GM19099 (cell line): Measurements from ENCODE around the gene RBM20.

ENCODE experiments used
- POLR2A ChIP-seq: IDR thresholded peaks from 3 replicates; pipeline ENCODE4 v1.6.1; 2011; ENCODE audit warnings: low read depth; ENCODE audit not compliant: insufficient read length; ENCODE audit errors: extremely low read depth

RBM20 gene

DNA sequence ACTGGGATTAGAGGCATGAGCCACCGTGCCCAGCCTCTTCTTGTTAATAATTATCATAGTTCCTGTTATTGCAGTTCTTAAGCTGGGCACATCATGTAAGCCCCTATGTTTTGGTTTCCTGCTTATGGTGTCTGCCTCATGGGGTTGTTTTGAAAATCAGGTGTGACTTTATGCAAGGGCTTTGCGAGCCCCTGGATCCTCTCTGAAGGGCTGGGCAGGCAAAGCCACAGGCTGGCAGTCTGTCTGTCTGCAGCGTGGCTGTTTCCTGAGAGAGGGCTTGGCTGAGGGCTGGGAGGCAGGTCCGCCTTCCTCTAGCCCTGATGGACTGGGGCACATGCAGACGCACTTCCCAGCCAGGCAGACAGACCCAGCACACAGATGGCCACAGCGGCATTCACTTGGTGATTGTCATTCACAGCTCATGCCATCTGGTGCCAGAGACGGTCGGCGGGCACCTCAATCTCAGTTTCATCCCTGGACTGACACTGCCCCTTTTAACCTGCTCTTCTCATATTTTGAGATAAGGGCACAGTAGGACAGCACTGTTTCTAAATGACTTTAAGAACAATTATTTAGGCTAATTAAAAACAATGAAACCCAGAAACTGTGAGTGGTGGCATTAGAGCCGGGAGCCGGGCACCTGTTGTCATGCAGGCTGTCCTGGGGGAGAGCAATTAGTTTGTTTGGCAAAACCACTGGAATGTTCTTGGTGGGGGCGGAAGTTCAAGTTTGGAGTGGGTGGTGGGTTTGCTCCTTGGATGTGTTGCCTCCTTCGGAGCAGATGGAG lies 35.5 kb downstream of the RBM20 start:
- TF ChIP-seq POLR2A: no peak

- no peak for TF ChIP-seq POLR2A
Measured at GRCh38 chr10:110680273-110681020, 36.3 kb downstream of the RBM20 start.

DNA sequence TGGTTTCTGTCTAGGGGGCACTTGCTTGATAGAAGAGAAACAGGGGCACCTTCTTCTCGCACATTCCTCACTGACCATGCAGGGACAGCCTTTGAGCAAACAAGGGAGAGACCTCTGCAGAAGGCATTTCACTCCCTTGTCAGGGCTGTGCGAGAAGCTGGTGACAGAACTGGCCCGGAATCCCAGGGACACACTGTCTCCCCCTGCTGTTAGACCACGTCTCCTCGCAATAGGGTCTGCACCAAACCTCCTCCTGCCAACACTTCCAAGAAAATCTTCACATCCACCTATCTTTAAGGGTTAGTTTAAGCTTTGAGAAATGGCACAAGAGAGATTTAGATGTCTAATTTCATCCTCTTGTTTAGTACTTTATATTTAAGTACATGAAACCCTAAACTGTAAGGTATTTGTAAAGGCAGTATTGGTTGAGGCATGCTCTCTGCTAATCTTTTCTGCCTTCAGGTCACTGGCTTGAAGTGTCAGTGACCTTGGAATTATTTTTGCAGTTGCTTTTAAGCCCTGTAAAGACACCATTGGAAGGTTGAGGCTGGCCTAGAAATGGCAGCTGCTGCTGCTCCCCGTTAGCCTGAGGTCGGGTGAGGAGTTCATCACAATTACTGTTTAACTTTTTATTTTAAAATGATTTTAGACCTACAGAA lies 37.0 kb downstream of the RBM20 start:
- no peak for TF ChIP-seq POLR2A

DNA sequence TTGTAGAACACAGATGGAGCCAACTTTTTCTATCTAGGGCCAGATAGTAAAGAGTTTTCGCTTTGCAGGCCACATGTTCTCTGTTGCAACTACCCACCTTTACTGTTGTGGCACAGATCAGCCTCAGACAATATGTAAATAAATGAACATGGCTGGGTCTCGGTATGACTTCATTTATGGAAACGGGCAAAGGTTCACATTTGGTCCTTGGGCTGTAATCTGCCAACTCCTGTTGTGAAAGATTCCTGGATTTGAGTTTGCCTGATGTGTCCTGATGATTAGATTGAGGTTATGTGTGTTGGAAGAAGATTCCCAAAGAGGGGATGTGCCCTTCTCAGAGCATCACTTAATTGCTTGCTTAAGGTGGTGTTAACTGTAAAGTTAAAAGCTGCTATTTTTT lies 38.2 kb downstream of the RBM20 start:
- TF ChIP-seq POLR2A: no peak

- no peak for TF ChIP-seq POLR2A
Measured at GRCh38 chr10:110684800-110685446, 40.8 kb downstream of the RBM20 start.

DNA sequence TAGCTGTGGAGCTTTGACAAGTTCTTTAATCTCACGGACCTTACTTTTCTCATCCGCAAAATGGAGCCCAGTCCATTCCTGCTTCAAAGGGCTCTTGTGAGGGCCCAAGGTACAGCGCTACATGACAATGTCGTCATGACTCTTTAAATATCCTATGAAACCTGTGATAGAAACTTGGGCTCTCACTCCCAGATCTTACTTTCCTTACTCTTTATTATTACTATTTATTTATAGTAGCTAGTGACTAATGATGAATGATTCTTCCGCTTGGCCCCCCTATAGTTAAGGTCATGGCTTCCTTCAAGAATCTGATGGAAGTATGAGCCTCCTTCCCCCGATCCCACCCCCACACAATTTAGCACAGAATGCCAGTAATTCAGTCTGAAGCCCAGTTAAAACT lies 41.9 kb downstream of the RBM20 start:
- no peak for TF ChIP-seq POLR2A

DNA sequence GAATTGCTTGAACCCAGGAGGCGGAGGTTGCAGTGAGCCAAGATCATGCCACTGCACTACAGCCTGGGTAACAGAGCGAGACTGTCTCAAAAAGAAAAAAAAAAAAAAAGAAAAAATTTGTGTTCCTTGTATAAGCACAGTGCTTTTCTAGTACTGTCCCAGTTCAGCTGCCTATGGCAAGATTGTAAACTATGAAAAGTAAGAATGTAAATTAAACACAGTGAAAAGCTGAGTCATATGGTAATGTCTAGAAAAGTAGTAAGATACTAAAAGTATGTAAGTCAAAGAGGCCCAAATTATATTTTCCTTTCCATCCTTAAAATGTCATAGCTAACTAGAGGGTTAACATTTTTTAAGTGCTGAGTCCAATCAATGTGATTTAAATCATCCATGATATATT lies 42.8 kb downstream of the RBM20 start:
- TF ChIP-seq POLR2A: no peak

GRCh38 chr10:110687400-110687799 lies 43.3 kb downstream of the RBM20 start:
- no peak for TF ChIP-seq POLR2A

DNA sequence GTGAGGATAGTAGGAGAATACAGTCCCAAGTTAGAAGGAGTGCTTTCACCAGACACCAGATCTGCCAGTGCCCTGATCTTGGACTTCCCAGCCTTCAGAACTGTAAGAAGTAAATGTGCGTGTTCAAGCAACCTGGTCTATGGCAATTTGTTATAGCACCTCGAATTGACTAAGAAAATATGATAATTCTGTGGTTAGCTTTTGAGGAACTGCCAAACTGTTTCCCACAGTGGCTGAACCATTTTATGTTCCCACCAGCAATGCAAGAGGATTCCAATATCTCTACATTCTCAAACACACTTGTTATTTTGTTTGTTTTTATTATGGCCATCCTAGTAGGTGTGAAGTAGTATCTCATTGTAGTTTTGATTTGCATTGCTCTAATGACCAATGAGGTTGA lies 47.0 kb downstream of the RBM20 start:
- TF ChIP-seq POLR2A: no peak

DNA sequence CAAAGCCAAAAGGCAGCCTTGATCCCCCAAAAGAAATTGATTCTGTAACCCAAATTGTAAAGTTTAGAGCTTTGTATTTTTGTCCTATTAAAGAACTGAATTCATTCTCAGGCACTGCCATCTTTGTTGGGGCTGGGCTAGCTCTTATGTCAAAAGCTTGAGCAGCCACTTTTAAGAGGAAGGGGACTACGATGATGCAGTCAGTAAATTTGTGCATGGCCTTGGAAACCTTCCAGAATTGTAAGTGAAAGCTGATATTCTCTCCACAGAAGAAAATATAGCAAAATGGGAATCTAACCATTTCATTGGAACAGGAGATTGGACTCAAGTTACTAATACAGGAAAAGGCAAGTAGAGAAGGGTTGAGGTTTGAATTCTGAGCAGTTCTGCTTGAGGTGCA lies 50.1 kb downstream of the RBM20 start:
- TF ChIP-seq POLR2A: no peak

GRCh38 chr10:110694820-110695538 lies 50.8 kb downstream of the RBM20 start:
- TF ChIP-seq POLR2A: no peak

GRCh38 chr10:110695539-110695886 lies 51.4 kb downstream of the RBM20 start:
- no peak for TF ChIP-seq POLR2A

DNA sequence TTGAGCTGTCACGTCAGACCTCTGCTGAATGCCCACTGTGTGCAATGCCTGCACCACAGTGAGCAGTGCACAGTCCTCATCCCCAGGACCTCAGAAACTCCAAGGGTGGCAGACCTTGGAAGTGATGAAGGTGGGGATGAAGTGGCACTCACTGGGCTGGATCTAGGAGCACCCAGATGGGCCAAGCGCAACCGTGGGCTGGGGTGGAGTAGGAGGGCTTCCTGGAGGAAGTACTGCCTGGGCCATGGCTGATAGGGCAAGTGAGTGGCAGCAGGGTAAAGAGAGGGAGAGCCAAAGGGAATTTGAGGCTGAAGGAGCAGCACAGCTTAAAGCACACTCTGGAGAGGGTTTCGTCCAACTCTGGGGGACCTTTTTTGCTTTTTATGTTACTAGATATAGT lies 52.3 kb downstream of the RBM20 start:
- TF ChIP-seq POLR2A: no peak

GRCh38 chr10:110698340-110698739 lies 54.2 kb downstream of the RBM20 start:
- TF ChIP-seq POLR2A: no peak

- TF ChIP-seq POLR2A: no peak
Measured at GRCh38 chr10:110698782-110699201, 54.7 kb downstream of the RBM20 start.
